Hepatocyte (in vitro differentiated cells): ENCODE measurements around the gene SIM2. TPM values are rescaled to one million over a fixed set of nuclear protein-coding genes. Genes with fewer than 3 reads are reported as not detected.
A peak's percentile ranks its signal among the peaks of the same experiment; 100 is the strongest.

Experiments
- DNase-seq: peaks from one replicate; pipeline ENCODE4 v3.0.0-alpha.2; 2016; ENCODE audit warnings: low spot score
- H2AFZ ChIP-seq: fragments of 200-600 bp; sonication (generic); 2 replicates; pipeline ENCODE4 v1.6.0; 2016; ENCODE audit warnings: antibody characterized with exemption, mild to moderate bottlenecking
- H3K27ac ChIP-seq: fragments of 200-600 bp; sonication (generic); 2 replicates; pipeline ENCODE4 v1.5.1; 2016; ENCODE audit warnings: mild to moderate bottlenecking
- H3K27me3 ChIP-seq: fragments of 200-600 bp; sonication (generic); 2 replicates; pipeline ENCODE4 v1.6.1; 2016
- H3K36me3 ChIP-seq: fragments of 200-600 bp; sonication (generic); replicated peaks from 2 replicates; pipeline ENCODE4 v1.5.1; 2016; ENCODE audit warnings: low read depth; ENCODE audit not compliant: insufficient read depth
- H3K4me1 ChIP-seq: fragments of 200-600 bp; sonication (generic); 2 replicates; pipeline ENCODE4 v1.5.1; 2016; ENCODE audit warnings: mild to moderate bottlenecking, moderate library complexity; ENCODE audit not compliant: insufficient read depth
- H3K4me2 ChIP-seq: fragments of 200-600 bp; sonication (generic); 2 replicates; pipeline ENCODE4 v1.6.0; 2016
- H3K4me3 ChIP-seq: fragments of 200-600 bp; sonication (generic); 2 replicates; pipeline ENCODE4 v1.5.1; 2016; ENCODE audit warnings: mild to moderate bottlenecking
- H3K79me2 ChIP-seq: fragments of 200-600 bp; sonication (generic); 2 replicates; pipeline ENCODE4 v1.6.0; 2017; ENCODE audit warnings: mild to moderate bottlenecking
- H3K9me2 ChIP-seq: fragments of 200-600 bp; sonication (generic); replicated peaks from 2 replicates; pipeline ENCODE4 v1.6.0; 2017; ENCODE audit warnings: mild to moderate bottlenecking; ENCODE audit not compliant: insufficient read depth
- H3K9me3 ChIP-seq: fragments of 200-600 bp; sonication (generic); 2 replicates; pipeline ENCODE4 v1.5.1; 2016; ENCODE audit warnings: low read depth, mild to moderate bottlenecking
- H4K20me1 ChIP-seq: fragments of 200-600 bp; sonication (generic); 2 replicates; pipeline ENCODE4 v1.6.0; 2016; ENCODE audit warnings: mild to moderate bottlenecking; ENCODE audit not compliant: insufficient read depth, poor library complexity, severe bottlenecking
- EZH2 ChIP-seq: fragments of 200-600 bp; sonication (generic); IDR thresholded peaks from 2 replicates; pipeline ENCODE4 v1.6.1; 2016; ENCODE audit warnings: antibody characterized with exemption, mild to moderate bottlenecking, borderline replicate concordance
- EZH2phosphoT487 ChIP-seq: fragments of 200-600 bp; sonication (generic); IDR thresholded peaks from one replicate; pipeline ENCODE4 v1.6.1; 2018; ENCODE audit warnings: antibody characterized with exemption, mild to moderate bottlenecking, low read depth, moderate library complexity; ENCODE audit not compliant: unreplicated experiment, severe bottlenecking
- WGBS: methylation state at CpG from one replicate; pipeline ENCODE4 v1.1.6; 2016; ENCODE audit warnings: low lambda C conversion rate; ENCODE audit errors: missing lambda C conversion rate; 5-methylcytosine and 5-hydroxymethylcytosine counted together
- polyA plus RNA-seq: library from polyadenylated mRNA; unstranded; fragments of >200 nt; fragmentation: Nextera tagmentation; extraction: Ambion mirVana; gene quantifications from 2 replicates; pipeline ENCODE4 v1.2.1, GENCODE V29; 2016
- total RNA-seq: library from RNA; depleted of rRNA; stranded (reverse); fragments of >200 nt; gene quantifications from 2 replicates; pipeline ENCODE4 v1.2.3, GENCODE V29; 2014
- TF ChIP-seq, protein P1 (sequence below): fragments of 200-600 bp; sonication (generic); IDR thresholded peaks from 2 replicates; pipeline ENCODE4 v1.5.1; 2016; ENCODE audit warnings: antibody characterized with exemption, mild to moderate bottlenecking; ENCODE audit not compliant: poor library complexity

Gene SIM2
- total and polyA plus RNA-seq, 2 experiments from 2014 or later, result 0.20 to 0.35 TPM

GRCh38 chr21:36703626-36704280 lies 4.8 kb downstream of the SIM2 start:
- 29% methylated on average over 15 of the region's 15 CpGs for WGBS
- TF ChIP-seq, protein P1, sequence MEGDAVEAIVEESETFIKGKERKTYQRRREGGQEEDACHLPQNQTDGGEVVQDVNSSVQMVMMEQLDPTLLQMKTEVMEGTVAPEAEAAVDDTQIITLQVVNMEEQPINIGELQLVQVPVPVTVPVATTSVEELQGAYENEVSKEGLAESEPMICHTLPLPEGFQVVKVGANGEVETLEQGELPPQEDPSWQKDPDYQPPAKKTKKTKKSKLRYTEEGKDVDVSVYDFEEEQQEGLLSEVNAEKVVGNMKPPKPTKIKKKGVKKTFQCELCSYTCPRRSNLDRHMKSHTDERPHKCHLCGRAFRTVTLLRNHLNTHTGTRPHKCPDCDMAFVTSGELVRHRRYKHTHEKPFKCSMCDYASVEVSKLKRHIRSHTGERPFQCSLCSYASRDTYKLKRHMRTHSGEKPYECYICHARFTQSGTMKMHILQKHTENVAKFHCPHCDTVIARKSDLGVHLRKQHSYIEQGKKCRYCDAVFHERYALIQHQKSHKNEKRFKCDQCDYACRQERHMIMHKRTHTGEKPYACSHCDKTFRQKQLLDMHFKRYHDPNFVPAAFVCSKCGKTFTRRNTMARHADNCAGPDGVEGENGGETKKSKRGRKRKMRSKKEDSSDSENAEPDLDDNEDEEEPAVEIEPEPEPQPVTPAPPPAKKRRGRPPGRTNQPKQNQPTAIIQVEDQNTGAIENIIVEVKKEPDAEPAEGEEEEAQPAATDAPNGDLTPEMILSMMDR, result no peak
- TF ChIP-seq EZH2phosphoT487, result no peak
- TF ChIP-seq EZH2, result no peak
- no peak for DNase-seq
- Histone ChIP-seq H4K20me1 (no peaks in the 10 kb centered on the region), H3K9me2 (no peaks in the 10 kb centered on the region), H2AFZ (no peak overlapping the region), H3K9me3 (no peaks in the 10 kb centered on the region), H3K4me1 (peaks cover 27% of the 10 kb centered on the region), H3K36me3 (no peaks in the 10 kb centered on the region), H3K79me2 (no peaks in the 10 kb centered on the region), H3K27me3 (peaks cover 98% of the 10 kb centered on the region), H3K27ac (no peak overlapping the region), H3K4me3 (no peak overlapping the region), H3K4me2 (no peak overlapping the region)

DNA sequence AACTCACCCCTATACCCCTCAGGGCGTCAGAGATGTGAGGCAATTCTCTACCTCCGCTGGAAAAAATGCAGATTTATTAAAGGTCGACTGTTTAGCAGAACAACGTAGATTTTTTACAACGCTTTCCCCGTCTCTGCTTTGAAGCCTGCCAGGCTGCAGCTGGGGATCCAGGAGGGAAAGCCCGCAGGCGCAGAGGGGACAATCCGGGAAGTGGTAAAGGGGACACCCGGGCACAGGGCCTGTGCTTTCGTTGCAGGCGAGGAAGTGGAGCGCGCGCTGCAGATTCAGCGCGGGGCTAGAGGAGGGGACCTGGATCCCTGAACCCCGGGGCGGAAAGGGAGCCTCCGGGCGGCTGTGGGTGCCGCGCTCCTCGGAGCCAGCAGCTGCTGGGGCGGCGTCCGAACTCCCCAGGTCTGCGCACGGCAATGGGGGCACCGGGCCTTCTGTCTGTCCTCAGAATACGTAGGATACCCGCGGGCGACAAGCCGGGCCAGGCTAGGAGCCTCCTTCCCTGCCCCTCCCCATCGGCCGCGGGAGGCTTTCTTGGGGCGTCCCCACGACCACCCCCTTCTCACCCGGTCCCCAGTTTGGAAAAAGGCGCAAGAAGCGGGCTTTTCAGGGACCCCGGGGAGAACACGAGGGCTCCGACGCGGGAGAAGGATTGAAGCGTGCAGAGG lies 5.5 kb downstream of the SIM2 start:
- TF ChIP-seq EZH2, result peak; percentile 98
- TF ChIP-seq, protein P1, result no peak
- TF ChIP-seq EZH2phosphoT487, result peak; percentile 87
- no peak for DNase-seq
- 3% methylated on average over 48 of the region's 49 CpGs for WGBS
- Histone ChIP-seq H3K27ac (no peak overlapping the region), H3K9me2 (no peaks in the 10 kb centered on the region), H3K4me3 (no peak overlapping the region), H2AFZ (peak overlapping the region; percentile 31), H3K9me3 (no peaks in the 10 kb centered on the region), H3K27me3 (peaks cover 100% of the 10 kb centered on the region), H3K79me2 (no peaks in the 10 kb centered on the region), H3K36me3 (no peaks in the 10 kb centered on the region), H3K4me2 (peak overlapping the region; percentile 37), H3K4me1 (peaks cover 26% of the 10 kb centered on the region), H4K20me1 (no peaks in the 10 kb centered on the region)

DNA sequence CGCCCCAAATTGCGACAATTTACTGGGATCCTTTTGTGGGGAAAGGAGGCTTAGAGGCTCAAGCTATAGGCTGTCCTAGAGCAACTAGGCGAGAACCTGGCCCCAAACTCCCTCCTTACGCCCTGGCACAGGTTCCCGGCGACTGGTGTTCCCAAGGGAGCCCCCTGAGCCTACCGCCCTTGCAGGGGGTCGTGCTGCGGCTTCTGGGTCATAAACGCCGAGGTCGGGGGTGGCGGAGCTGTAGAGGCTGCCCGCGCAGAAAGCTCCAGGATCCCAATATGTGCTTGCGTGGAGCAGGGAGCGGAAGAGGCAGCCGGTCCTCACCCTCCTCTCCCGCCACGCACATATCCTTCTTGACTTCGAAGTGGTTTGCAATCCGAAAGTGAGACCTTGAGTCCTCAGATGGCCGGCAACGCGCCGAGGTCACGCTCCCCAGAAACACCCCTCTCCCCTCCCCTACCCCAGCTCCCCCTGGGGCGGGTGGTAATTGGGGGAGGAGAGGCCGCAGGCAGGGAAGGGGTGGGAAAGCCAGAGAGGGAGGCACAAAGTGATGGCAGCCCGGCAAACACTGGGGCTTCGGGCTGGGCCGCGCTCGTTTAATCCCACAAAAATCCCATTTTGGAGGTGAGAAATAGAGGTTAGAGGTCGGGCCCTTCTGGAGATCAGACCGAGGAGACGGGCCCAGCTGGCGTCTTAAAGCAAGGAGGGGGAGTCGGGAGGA lies 6.2 kb downstream of the SIM2 start:
- Histone ChIP-seq H4K20me1 (no peaks in the 10 kb centered on the region), H3K79me2 (no peaks in the 10 kb centered on the region), H3K4me2 (no peak overlapping the region), H3K27me3 (peaks cover 100% of the 10 kb centered on the region), H3K4me1 (peaks cover 26% of the 10 kb centered on the region), H3K27ac (no peak overlapping the region), H3K9me2 (no peaks in the 10 kb centered on the region), H2AFZ (no peak overlapping the region), H3K9me3 (no peaks in the 10 kb centered on the region), H3K36me3 (no peaks in the 10 kb centered on the region), H3K4me3 (no peak overlapping the region)
- DNase-seq, result no peak
- WGBS, result 4% methylated on average over 36 of the region's 39 CpGs
- TF ChIP-seq EZH2 (peak; percentile 96), EZH2phosphoT487 (peak; percentile 0)
- TF ChIP-seq, protein P1, result no peak
